Kidney epithelial cell (primary cell): Measurements from ENCODE around the gene TSPAN14. TPM values are rescaled to one million over a fixed set of nuclear protein-coding genes. Genes with fewer than 3 reads are reported as not detected.

ENCODE experiments used
- DNase-seq: peaks from one replicate; pipeline ENCODE4 v3.0.0-alpha.2; 2010; ENCODE audit warnings: low read depth
- H3K27me3 ChIP-seq: 2 replicates; pipeline ENCODE4 v1.6.0; 2011; ENCODE audit warnings: low read length; ENCODE audit not compliant: control insufficient read depth, insufficient read depth
- H3K36me3 ChIP-seq: 2 replicates; pipeline ENCODE4 v1.5.1; 2011; ENCODE audit warnings: low read length; ENCODE audit not compliant: control insufficient read depth, insufficient read depth
- H3K4me3 ChIP-seq: 2 replicates; pipeline ENCODE4 v1.5.1; 2011; ENCODE audit warnings: low read depth, mild to moderate bottlenecking, control low read depth, low read length
- total RNA-seq: library from RNA; depleted of rRNA; stranded (reverse); fragments of >200 nt; gene quantifications from 2 replicates; pipeline ENCODE4 v1.2.3, GENCODE V29; 2015
- TF ChIP-seq, protein P1 (sequence below): IDR thresholded peaks from 2 replicates; pipeline ENCODE4 v1.5.1; 2011; ENCODE audit warnings: mild to moderate bottlenecking, moderate library complexity, low read length, control low read depth, inconsistent platforms; ENCODE audit not compliant: insufficient read depth, poor library complexity, severe bottlenecking

The TSPAN14 gene
- total RNA-seq, 1 donor from 2014 or later, result 111 TPM

- no peak for DNase-seq
- peaks cover 3% of the 10 kb centered on the region for H3K27me3 ChIP-seq
- H3K36me3 ChIP-seq, result no peaks in the 10 kb centered on the region
- H3K4me3 ChIP-seq, result no peak overlapping the region
- TF ChIP-seq, protein P1, sequence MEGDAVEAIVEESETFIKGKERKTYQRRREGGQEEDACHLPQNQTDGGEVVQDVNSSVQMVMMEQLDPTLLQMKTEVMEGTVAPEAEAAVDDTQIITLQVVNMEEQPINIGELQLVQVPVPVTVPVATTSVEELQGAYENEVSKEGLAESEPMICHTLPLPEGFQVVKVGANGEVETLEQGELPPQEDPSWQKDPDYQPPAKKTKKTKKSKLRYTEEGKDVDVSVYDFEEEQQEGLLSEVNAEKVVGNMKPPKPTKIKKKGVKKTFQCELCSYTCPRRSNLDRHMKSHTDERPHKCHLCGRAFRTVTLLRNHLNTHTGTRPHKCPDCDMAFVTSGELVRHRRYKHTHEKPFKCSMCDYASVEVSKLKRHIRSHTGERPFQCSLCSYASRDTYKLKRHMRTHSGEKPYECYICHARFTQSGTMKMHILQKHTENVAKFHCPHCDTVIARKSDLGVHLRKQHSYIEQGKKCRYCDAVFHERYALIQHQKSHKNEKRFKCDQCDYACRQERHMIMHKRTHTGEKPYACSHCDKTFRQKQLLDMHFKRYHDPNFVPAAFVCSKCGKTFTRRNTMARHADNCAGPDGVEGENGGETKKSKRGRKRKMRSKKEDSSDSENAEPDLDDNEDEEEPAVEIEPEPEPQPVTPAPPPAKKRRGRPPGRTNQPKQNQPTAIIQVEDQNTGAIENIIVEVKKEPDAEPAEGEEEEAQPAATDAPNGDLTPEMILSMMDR, result no peak
Measured at GRCh38 chr10:80567292-80567691, 113.2 kb downstream of the TSPAN14 start.

DNA sequence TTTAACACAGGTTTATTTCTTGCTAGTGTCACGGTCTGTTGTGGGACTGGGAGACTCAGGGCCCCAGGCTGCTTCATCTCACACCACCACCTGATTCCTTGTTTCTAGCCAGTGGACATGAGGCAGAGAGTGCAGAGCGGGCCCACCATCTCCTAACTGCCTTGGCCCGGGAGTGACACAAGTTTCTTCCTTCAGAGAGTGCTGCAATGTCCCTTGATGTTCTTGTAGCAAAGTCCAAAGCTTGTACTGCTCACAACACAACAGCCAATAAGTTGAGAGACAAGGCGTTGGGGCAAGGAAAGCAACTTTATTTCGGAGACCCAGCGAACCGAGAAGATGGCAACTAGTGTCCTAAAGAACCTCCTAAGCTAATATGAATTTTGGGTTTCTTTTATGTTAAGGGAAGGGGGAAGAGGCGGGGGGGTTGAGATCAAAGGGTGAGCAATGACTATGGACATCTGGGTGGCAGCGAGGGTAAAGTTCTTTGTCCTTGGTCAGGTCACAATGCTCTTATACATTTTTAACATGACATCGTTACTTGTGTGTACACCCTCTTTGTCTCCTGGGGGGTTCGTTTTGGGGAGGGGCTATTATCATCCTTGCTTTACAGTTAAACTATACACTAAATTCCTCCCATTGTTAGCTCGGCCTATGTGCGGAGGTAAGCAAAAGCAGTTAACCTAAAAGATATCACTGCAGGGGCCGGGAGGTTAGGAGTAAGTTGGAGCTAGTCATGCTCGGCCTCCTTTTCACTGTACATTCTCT is 115.2 kb downstream of the TSPAN14 start:
- no peaks in the 10 kb centered on the region for H3K36me3 ChIP-seq
- TF ChIP-seq, protein P1, result no peak
- H3K27me3 ChIP-seq, result peaks cover 3% of the 10 kb centered on the region
- DNase-seq, result no peak
- no peak overlapping the region for H3K4me3 ChIP-seq

DNA sequence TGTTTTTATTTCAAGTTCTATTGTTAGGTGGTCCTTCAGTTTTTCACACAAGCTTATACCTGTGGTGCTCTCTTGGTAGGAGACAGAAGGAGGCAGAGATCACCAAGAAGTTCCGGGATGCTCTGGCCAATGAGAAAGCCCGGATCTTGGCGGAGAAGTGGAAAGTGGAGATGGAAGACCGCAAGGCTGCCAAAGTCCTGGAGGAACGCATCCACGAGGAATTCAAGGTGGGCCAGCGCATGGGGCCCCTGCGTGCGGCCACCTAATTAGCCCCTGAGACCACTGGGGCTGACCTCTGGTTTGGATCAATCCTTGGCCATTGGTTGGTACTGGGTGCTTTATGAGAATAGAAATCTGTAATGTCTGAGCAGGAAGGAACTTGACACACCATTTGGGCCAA is 117.2 kb downstream of the TSPAN14 start:
- TF ChIP-seq, protein P1, result no peak
- Histone ChIP-seq H3K4me3 (no peak overlapping the region), H3K36me3 (no peaks in the 10 kb centered on the region), H3K27me3 (peaks cover 3% of the 10 kb centered on the region)
- no peak for DNase-seq

- no peak for DNase-seq
- TF ChIP-seq, protein P1, result no peak
- Histone ChIP-seq H3K4me3 (no peak overlapping the region), H3K36me3 (no peaks in the 10 kb centered on the region), H3K27me3 (no peaks in the 10 kb centered on the region)
Measured at GRCh38 chr10:80579181-80579763, 125.2 kb downstream of the TSPAN14 start.

DNA sequence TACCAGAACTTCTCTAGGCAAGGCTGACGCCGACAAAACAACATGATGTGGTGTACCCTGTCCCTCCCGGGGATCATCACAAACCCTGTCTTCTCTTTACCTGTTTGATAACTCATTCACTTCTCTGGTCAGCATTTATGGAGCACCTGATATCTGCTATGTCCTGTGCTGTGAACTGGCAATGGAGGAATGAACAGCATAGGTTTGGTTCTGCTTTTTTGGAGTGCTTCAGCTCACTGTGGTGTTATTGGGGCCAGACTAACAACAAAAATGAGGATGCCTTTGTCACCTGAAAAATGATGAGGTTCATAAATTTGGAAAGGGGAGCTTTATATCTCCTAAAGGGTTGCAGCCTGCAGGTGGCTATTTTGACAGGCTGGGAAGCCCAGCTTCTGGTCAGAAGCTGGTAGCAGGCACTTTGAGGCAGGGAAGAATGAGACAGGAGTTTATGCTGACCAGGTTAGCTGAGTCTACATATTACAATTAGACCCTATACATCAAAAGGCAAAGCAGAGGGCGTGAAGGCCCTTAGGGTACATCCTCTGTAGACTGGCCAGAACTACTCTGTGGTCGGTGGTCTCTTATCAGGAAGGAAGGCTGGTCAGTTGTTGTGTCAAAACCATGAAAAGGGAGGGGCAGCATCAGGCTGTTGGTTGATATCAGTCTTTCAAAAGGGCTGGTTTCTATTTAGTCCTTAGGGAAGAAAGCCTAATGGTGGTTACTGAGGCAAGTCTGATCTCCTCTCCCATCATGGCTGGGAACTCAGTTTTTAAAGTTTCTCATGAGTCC is 125.9 kb downstream of the TSPAN14 start:
- no peak overlapping the region for H3K4me3 ChIP-seq
- H3K36me3 ChIP-seq, result no peaks in the 10 kb centered on the region
- TF ChIP-seq, protein P1, result no peak
- DNase-seq, result no peak
- H3K27me3 ChIP-seq, result no peaks in the 10 kb centered on the region
